HG03139 (cell line): ENCODE data around the gene ZNF609.

Experiments
- ATAC-seq: cut with Tn5 transposase; IDR thresholded peaks from one replicate; pipeline ENCODE4 v1.9.1; 2021; ENCODE audit not compliant: unreplicated experiment

ZNF609 gene

DNA sequence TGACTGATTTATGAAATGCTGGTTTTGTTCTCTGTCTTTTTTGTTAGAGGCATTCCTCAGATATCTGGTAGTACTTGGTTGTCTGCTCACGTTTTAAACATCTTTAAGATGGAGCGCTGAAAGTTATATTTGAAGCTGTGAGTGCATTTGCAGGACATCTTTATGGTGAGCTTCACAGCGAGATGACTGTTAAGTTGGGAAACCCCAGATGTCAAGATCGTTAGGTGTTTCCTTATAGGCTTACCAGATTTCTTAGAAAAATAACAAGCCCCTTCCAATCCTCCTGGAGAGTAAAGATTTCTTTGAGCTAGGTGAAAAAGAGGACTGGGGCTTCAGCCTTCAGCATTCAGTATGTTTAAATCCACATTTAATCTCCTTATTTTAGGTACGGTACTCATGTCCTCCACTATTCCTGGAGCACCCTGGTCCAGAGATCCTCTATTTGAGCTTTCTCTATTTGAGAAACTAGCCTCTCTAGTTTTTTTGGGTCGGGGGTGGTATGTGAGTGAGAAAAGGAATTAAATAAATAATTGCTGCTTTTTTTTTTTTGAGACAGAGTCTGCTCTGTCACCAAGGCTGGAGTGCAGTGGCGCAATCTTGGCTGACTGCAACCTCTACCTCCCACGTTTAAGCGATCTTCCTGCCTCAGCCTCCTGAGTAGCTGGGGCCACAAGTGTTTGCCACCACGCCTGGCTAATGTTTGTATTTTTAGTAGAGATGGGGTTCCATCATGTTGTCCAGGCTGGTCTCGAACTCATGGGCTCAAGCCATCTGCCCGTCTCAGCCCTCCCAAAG is 72.3 kb downstream of the ZNF609 start:
- no peak for ATAC-seq

DNA sequence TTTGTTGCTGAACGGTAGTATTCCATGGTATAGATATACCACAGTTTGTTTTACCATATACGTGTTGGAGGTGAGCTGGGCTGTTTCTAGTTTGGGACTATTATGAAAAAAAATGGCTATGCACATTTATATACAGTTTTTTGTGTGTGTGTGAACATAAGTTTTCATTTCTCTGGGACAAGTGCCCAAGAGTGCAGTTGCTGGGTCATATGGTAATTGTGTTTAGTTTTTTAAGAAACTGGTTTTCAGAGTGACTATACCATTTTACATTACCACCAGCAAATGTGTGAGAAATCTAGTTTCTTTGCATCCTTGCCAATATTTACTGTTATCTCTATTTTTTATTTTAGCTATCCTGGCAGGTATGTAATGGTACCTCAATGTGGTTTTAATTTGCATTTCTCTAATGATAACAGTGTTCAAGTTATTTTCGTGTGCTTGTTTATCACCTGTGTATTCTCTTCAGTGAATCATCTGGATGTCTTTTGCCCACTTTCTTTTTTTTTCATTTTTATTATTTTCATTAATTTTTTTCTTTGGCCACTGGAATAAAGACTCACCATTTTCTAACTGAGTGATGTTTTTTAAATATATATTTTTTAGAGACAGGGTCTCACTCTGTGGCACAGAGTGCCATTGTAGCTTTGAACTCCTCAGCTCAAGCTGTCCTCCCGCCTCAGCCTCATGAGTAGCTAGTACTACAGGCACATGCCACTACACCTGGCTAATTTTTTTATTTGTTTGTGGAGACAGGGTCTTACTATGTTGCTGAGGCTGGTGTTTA is 75.3 kb downstream of the ZNF609 start:
- ATAC-seq, result no peak

DNA sequence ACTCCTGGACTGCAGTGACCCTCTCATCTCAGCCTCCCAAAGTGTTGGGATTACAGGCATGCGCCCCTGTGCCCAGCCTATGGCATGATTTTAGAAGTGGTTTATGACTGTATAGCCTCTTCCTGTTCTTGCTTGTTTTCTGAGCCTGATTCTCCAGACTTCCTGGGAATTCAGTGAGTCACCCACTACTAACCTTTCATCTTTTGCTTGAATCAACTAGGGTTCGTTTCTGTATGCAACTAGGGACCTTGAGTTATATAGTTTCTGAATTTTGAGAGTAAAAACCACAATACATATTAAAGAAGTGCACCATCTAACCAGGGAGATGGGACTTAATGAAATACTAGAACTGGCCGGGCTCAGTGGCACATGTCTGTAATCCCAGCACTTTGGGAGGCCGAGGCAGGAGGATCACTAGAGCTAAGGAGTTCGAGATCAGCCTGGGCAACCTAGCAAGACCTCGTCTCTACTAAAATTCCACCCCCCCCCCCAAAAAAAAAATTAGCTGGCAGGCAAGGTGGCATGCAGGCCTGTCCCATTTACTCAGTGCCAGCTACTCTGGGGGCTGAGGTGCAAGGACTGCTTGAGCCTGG is 76.0 kb downstream of the ZNF609 start:
- no peak for ATAC-seq

DNA sequence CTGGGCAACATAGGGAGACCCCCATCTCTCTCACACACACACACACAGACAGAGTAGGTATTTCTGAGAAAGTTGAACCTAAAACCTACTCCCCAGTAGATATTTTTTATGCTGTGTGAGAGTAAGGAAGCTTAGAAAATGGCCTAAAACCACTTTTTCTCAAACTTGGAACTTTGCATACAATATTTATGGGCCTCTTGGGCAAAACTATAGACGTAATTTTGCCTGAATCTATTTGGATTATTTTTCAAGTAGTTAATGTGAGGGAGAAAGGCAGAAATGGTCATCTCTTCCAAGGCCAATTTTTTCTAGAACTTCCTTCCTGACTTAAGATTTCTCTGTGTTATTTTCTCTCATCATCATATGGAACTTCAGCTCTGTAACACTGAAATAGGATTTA is 81.7 kb downstream of the ZNF609 start:
- ATAC-seq, result no peak

DNA sequence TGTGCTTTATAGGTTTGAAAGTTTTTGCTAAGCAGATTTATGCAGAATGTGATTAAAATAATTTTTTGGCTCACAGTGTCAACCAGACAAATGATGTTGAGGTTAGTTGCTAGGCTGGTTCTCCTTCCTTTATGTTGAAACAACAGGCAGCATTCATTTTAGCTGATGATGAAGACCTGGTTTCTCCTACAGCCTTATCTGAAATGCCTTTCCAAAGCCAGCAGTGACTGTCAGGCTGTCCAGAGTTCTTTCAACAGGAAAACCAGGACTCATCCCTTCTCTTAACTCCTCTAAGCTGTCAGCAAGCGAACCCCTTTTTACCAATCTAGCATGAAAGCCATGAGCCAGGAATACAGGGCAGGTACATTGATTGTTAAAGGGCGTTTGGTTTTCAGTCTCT is 84.1 kb downstream of the ZNF609 start:
- ATAC-seq, result no peak

DNA sequence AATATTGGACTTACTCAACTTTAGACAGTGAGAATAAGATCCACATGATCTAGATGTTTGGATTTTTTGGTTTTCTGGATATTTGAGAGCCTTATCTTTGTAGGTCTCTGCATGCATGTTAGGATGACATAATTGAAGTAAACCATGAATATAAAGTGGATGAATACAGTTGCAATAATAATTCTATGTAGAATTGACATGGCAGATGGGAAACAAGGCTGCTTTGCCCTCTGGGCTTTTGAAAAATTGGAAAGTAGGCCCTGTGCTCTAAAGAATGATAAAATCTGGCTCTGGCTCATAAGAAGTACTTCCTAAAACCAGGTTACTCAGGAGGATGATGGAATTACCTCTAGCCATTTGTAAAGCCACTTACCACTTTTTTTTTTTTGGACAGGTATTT is 86.9 kb downstream of the ZNF609 start:
- no peak for ATAC-seq

DNA sequence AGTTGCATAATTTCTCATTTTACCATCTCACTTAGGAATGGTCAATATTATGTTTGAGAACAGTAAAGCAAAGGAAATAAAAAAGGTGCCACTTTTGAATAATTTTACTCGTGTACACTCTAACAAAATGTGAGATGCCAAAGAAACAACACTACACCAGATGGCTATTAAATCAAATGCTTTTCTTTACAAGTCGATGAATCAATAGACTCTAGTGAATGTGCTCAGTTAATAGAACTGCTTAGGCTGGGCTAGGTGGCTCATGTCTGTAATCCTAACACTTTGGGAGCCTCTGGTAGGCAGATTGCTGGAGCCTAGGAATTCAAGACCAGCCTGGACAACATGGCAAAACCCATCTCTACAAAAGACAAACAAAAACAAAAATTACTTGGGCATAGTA is 87.9 kb downstream of the ZNF609 start:
- ATAC-seq, result no peak

DNA sequence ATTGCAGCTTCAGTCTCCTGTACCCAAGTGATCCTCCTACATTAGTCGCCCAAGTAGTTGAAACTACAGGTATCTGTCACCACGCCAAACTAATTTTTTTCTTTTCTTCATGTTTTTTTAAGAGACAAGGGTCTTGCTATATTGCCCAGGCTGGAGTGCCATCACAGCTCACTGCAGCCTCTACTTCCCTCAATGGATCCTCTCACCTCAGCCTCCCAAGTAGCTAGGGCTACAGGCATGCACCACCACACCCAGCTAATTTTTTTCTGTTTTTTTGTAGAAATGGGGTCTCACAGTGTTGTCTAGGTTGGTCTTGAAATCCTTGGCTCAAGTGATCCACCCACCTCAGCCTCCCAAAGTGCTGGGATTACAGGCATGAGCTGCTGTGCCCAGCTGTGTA is 89.5 kb downstream of the ZNF609 start:
- no peak for ATAC-seq

DNA sequence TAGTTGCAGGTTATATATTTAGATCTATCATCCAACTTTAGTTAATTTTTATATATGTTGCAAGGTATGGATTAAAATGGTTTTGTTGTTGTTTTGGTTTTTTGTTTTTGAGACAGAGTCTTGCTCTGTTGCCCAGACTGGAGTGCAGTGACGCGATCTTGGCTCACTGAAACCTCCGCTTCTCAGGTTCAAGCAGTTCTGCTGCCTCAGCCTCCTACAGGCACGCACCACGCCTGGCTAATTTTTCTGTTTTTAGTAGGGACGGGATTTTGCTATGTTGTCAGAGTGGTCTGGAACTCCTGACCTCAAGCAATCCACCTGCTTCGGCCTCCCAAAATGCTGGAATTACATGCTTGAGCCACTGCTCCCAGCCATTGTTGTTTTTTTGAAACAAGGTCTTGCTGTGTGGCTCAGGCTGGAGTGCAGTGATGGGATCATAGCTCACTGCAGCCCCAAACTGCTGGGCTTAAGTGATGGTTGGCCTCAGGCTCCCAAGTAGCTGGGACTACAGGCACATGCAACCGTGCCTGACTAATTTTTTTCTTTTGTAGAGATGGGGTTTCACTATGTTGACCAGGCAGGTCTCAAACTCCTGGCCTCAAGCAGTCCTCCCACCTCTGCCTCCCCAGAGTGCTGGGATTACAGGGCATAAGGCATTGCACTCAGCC is 92.0 kb downstream of the ZNF609 start:
- ATAC-seq, result no peak

DNA sequence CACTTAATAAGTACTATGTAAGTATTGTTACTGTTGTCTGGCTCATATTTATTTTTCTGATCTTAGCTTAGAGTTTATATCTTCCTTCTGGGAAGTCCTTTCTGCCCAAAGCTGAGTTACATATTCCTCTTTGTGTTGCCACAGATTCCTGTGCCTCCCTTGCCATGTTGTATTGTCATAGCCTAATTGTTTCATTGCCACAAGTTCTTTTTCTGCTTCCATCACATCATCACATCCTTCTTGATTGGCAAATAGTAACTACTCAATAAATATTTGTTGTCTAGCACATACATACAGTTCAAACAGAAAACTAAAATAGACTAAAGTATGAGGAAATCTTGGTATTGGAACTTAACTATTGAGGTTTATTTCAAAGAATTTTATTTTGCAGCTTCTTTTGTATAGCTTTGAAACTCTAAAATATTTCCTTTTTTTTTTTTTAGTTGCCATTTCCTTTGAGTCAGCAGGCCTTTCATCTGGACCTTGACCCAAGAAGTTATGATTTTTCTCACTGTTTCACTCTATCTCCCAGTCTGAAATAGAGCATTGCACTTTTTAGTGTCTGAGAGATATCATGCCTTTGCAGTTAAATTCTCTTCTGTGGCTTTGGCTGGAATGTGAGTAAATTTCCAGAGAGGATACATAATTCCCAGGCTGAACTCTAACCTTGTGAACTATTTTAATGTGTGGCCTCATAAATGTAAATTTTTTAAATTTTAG is 98.2 kb downstream of the ZNF609 start:
- ATAC-seq, result no peak

DNA sequence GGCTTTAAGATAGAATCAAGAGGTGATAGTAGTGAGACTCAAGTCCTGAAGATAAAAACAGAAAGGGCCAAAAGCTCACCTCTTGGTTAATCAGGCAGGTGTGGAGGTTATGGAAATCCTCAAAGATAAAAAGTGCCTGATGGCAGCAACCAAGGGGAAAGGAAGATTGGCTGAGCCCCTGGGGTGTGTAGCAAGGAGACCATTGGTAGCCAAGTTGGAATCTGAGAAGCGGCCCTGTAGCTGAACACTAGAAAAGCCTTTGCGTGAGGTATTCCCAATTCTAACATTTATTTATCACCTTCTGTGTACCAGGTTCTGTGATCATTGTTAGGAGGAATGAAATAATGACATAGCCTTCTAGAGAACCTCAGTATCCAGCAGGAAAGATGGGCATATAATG is 98.9 kb downstream of the ZNF609 start:
- ATAC-seq, result no peak

DNA sequence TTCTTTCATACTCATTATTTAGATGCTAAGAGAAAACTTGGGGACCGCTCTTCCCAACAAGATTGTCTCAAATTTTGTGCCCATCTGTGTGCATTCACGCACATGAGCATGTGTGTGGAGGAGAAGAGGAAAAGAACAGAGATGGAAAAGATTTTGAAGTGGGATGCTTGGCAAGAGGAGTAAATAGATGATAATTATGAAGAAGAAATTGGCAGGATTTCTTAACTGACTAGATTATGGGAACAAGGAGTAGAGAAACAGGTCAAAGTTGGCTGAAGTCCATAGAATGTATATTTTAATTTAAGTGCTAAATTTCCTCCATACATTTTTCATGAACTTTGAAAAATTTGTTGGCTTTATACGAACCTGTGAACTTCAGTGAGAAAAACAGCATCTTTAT is 100.1 kb downstream of the ZNF609 start:
- ATAC-seq, result no peak

DNA sequence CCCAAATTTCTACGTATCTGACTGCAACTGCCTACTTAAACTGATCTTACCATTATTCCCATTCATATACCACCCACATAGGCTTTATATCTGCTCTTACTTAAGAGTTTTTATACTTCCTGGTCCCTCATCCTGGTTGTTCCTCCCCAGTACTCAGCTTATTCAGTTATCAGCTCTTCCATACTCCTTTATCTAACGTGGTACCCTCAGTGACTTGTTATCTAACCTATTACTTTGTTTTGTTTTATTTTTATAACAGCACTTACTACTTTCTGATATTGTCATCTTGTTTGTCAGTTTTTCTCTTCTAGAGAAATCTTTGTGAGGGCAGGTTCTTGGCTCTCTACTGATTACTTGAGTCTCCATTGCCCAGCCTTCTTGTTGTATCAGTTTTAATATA is 100.6 kb downstream of the ZNF609 start:
- ATAC-seq, result no peak

DNA sequence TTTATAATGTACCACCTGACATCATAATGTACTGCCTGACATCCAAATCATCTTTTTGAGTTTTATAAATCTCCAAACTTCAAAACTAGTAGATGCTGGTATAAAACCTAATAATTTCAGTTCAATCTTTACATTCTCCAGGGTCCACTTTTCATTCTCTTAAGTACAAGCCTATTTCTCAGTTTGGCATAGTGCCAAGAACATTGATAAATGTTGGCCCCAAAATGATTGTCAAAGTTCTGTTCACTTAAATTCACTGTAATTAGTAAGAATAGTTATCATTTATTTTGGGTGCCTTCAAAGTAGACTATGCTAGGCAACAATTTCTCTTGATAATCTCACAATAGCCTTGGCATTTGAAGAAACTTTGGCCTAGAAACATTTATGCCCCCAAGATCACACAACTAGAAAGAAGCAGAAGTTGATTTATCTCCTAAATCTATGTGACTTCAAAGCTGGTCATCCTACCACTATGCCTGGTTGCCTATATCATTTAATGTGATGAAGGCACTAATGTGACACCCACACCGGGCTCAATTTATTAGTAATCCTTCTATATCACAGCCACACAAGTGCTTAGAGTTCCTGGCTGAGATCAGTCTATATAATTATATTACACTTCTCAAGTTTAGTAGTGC is 101.7 kb downstream of the ZNF609 start:
- no peak for ATAC-seq

DNA sequence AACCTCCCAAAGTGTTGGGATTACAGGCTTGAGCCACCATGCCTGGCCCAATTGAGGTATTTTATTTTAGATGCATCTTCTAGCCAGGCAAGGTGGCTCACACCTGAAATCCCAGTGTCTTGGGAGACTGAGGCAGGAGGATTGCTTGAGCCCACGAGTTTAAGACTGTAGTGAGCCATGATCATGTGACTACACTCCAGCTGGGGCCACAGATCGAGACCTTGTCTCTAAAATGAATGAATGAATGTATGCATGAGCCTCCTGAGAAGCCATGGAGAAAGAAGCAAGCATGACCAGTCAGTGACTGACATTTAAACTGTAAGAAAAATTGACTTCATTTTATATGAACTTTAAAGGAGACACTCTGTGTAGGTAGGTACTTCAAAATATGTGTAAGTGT is 105.7 kb downstream of the ZNF609 start:
- ATAC-seq, result no peak

DNA sequence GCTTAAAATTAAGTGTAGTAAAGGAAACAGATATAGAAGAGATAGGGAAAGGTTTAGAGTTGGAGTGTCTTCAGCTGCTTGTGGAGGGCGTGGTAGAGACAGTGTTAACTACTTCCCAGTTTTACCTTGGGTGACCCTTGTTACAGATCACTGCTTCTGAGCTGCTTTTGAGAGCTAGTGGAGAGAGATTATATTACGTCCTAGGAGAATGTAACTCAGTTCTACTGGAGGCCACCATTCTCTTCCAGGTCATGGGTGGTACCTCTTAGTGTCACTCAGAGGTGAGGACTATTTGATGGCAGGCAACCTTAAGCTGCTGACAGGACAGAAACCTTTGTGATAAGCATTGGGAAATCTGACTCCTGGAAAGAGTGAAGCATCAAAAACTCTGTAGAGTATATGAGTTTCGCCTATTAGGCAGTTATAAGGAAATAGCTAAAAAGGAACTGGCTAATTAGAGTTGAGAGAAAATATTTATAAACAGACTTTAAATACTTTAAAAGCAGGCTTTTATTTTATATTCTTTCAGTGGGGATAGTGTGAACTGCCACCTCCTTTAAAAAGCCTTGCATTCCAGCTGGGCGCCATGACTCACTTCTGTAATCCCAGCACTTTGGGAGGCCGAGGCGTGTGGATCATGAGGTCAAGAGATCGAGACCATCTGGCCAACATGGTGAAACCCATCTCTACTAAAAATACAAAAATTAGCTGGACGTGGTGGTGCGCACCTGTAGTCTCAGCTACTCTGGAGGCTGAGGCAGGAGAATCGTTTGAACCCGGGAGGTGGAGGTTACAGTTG is 106.5 kb downstream of the ZNF609 start:
- ATAC-seq, result no peak

DNA sequence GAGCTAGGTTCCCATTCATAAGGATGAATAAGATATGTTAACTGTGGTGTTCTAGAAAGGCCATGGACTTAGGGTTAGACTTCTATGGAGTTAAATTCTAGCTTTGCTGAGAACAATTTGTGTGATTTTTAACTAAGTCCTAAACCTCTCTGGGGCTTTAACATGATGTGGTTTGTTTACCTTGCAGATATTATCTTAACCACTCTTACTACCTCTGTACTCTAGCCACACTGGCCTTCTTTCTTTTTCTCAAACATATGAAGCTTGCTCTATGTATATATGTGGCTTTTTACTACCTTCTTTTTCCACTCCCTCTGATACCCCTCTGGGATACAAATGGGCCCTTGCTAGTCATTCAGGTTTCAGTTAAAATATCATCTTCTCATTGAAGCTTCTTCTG is 108.4 kb downstream of the ZNF609 start:
- ATAC-seq, result no peak

DNA sequence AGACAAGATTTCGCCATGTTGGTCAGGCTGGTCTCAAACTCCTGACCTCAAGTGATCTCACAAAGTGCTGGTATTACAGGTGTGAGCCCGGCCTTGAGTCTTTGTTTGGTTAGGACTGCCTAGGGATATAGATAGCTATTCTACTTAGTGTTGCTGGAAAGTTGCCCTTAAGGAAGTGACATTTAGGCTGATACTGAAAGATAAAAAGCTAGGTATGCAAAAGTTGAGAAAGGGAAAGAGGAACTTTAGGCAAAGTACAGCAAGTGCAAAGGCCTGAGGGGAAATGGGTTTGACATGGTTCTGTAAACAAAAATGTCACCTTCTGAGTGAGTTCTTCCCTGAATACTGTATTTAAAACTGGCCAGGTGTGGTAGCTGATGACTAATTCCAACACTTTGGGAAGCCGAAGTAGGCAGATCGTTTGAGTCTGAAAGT is 111.5 kb downstream of the ZNF609 start:
- no peak for ATAC-seq

DNA sequence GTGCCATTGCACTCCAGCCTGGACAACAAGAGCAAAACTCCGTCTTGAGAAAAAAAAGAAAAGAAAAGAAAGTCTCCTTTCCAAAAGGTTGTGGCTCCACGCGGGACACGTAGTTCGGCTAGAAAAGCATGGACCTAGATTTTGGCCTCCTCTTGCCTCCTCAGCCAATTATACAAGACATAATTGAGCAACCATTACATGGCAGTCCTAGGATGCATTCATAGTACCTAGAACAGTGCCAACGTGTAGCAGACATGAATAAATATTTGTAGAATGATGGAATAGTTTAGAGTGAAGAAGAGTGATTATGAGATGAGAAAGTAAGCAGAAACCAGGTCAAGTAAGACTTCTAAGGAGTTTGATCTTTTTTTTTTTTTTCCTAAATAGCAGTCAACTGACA is 112.5 kb downstream of the ZNF609 start:
- ATAC-seq, result no peak
